Activated naive CD4-positive, alpha-beta T cell treated with anti-CD3 and anti-CD28 coated beads, Interleukin-2, amount 50 U/mL, for 16 hours (primary cell): Measurements from ENCODE around the gene ZNRD2.
A peak's percentile ranks its signal among the peaks of the same experiment; 100 is the strongest.

Source experiments
- DNase-seq: peaks from one replicate; pipeline ENCODE4 v3.0.0-alpha.2; 2020

ZNRD2 gene

DNA sequence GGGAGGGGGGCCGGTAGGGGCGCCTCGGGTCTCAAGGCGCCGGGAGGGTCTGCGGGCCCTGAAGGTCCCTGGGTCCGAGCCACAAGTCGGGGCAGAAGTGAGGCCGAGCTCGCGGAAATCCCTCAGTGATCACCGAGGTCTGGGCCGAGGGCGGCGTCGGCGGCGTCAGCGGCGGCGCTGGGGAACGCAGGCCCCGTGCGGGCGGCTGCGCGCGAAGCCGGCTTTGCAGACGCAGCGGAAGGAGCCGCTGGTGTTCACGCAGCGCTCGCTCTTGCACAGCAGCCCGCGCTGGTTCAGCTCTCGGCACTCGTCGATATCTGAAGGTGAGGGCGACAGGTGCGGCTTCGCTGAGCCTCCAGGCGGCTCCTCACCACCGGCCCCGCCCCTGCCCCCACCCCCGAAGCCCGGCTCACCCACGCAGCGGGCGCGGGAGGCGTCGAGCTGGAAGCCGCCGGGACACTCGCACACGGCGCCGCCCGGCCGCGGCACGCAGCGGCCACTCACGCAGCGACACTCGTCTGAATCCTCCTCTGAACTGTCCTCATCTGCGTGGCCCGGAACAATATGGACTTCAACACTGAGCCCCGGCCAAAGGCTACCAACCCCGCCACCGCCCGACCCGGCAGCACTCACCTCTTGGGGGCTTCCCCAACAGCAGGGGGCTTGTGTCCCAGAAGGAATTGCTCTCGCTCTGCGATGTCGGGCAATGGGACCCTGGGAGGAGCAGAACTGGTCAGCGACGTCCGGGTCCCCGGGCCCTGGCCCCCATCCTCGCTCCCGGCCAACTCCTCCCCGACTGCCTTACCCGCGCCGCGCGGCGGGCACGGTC, 31.1 kb upstream of the ZNRD2 start:
- no peak for DNase-seq

DNA sequence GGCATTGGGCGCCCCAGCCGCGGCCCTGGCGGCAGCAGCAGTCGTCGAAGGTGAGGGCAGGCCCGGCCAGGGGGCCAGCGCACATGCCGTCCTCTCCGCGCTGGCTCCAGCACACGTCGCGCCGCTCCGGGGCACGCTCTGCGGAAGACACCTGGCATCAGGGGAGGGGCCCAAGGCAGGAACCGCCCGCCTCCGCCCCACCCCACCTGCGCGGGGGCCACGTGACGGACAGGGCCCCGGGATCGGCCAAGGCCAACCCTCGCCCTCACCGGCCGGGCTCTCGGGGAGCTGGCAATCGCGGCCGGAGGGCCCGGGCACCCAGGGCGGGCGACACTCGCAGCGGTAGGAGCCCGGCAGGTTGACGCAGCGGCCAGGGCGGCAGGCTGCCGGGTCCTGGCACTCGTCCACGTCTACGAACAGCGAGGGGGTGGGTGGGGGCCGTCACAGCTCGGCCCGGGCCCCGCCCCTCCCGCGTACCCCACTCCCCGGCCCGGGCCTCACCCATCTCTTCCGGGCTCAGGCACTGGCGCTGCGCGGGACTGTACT, 30.5 kb upstream of the ZNRD2 start:
- DNase-seq, result no peak

DNA sequence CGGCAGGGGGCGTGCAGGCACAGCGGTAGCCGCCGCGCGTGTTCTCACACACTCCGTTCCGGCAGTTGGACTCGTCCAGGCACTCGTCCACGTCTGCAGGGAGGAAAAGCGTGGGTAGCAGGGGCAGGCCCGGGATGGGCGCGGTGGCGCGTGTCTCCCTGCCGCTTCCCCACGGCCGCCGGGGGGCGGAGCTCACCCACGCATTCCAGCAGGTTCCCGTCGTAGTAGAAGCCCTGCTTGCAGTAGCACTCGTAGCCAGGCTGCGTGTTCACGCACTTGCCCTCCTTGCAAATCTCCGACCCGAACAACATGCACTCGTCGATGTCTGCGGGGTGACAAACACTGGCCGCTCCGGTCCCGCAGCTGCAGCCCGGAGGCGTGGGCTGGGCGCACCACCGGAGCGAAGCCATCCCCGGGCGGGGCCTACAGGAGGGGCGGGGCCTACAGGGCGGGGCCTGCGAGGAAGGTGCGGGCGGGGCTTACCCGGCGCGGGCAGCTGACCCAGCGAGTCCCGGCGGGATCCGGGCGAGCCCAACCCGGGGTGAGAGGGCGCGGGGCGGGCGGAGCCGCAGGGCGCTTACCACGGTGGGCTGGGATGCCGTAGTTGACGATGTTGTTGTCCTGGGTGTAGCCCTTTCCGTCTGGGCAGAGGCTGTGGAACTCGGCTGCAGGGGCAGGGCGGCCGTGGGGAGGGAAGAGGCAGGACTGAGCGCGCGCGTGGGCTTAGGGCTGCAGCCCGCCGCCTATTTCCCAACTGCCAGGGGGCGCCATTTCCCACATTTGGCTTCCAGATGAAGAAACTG, 29.8 kb upstream of the ZNRD2 start:
- peak; percentile 89 for DNase-seq

GRCh38 chr11:65541093-65541982, 28.9 kb upstream of the ZNRD2 start:
- DNase-seq, result no peak

GRCh38 chr11:65542738-65543390, 27.4 kb upstream of the ZNRD2 start:
- no peak for DNase-seq

- no peak for DNase-seq
These were observed 24.4 kb upstream of the ZNRD2 start for GRCh38 chr11:65545853-65546216.

DNA sequence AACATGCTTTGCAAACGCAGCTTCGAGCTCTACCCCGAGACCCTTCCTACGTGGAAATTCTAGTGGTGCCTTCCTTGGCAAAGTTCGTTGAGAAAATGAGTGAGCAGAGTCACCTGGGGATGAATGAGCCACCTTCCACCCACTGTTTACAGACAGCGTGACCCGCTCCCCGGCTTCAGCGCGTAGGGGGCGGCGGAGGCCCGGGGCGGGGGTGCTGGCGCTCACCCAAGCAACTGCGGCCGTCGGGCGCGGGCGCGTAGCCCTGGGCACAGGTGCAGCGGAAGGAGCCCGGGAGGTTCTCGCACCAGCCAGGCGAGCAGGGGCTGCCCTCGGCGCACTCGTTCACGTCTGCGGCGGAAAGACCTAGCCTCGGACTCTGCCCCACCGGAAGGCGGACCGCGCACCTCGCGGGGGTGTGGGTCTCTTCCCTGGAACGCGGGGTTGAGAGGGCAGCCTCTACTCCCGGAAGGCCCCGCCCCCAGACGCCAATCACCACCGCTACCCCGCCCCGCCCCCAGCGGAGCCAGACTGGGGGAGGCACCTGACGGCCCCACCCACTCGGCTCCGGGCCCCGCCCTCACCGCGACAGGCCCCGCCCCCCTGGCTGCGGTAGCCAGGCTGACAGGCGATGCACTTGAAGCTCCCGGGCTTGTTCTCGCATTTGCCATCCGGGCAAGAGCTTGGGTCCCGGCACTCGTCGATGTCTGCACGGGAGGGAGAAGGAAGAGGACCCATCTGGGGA, 23.9 kb upstream of the ZNRD2 start:
- peak; percentile 96 for DNase-seq

GRCh38 chr11:65547446-65548125, 22.7 kb upstream of the ZNRD2 start:
- no peak for DNase-seq

DNA sequence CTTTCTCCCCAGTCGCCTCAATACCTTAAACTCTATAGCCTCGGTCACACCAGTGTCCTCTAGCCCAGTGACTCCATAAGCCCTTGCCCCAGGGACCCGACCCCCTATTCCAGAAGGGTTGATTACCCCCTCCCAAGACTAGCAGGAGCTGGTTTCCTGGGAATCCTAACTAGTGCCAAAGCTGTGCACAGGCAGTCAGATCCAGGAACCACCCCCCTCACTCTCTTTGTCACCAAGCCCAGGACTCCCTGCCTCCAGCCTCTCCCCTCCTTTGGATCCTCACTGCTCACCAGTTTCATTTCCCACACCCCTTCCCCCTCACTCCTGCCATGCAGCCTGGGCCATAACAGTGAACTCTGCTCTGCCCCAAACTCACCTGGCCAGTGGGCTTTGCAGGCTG, 21.9 kb upstream of the ZNRD2 start:
- DNase-seq, result no peak

DNA sequence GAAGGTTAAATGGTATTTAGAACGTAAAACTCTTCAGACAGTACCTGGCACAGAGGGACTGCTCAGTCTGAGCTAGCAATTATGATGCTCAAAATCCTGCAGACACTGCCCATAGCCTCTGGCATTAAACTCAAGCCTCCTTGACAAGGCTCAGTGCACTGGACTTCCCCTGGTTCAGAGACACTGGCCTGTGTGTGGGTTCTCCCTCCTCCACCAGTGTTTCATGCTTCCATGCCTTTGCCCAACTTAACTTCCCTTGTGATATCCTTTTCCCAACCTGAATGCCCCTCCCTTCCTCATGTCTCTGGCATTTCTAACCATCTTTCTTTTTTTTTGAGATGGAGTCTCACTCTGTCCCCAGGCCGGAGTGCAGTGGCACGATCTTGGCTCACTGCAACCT, 21.2 kb upstream of the ZNRD2 start:
- no peak for DNase-seq

DNA sequence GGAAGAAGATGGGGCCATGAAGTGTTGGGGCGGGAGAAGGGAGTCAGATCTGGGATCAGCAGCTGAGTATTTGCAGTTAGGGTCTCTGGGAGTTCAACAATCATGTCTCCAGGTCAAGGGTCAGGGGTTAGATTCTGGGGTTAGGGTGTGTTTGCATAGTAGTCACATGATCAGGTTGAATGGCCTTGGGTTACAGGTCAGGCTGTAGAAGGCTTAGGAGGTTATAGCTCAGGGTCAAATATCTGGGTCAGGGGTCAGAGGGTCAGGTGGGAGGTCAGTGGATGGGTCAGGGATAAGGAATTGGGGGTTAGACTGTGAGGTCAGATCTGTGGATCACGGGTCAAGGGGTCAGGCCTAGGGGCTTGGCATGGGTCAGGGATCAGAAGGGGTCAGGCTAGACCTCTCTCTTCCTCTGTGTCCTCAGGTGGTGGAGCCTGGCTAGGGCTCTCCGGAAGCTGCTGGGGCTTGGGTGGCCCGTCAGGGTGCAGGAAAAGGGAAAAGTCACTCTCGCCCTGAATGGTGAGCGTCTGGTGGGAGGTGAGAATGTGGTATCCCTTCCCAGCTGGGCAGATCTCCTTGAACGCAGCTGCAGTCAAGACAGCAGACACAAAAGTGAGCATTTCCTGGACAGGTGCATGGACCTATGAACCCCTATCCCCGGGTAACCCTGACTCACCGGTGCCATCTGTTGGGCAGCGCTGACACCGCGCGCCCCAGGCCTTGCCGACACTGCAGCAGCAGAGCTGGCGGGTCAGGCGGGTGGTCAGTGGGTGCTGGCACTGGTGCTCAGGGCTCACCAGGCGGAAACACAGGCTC, 18.5 kb upstream of the ZNRD2 start:
- peak; percentile 60 for DNase-seq

- DNase-seq, result no peak
These were observed 17.8 kb upstream of the ZNRD2 start for GRCh38 chr11:65552388-65552951.

DNA sequence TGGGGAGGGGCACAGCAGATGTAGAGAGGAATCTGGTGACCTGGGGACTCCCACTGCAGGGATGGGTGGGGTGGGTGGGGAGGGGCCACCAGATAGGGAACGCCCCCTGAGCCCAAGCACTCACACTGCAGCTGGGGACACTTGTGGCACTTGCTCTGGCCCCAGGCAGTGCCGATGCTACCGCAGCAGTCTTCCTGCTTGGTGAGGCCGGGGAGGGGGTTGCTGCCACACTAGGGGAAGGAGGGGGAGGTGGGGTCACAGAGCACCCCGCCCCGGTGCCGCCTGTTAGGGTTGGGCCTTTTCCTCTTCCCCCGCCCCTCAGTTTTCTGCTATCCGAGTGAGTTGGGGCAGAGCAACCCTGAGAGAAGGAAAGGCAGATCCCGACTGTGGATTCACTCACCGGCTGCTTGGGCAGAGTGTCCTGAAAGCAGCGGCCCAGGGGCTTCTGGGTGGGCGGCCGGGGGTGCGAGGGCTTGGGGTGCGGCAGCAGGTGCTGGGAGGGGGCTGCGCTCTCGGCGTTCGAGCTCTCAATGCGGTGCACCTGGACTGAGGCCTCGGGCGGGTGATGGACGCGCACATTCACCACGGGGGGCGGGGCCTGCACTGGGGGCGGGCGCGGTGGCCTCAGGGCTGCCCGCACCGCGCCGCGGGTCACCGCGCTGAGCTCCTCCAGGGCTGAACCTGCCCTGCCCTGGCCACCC, 16.8 kb upstream of the ZNRD2 start:
- peak; percentile 67 for DNase-seq

- DNase-seq, result no peak
These were observed 16.0 kb upstream of the ZNRD2 start for GRCh38 chr11:65554057-65554818.

DNA sequence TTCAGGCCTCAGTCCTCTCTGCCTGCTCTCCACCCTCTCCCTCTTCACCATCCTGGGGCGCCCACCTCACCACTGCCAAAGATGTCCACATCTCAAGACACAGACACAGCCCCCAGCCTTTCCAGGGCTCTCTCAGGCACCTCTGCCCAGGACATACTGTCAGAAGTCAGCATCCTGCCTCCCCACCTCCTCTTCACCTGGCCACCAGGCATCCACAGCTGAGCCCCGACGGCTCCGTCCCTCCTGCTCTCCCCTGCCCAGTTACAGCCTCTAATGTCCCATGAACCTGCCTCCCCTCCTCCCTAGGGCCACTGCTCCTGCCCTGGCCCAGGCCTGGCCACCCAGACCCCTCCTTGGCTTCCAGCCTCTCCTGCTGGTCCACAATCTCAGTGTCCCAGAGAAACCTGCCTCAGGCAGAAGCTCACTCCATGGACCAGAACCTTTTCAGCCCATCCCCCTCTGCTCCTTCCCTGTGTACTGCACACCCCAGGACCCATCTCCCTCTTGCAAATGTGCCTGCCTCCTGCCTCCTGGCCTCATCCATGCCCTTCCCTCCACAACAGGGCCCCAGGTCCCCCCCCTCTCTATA, 15.3 kb upstream of the ZNRD2 start:
- DNase-seq, result no peak

DNA sequence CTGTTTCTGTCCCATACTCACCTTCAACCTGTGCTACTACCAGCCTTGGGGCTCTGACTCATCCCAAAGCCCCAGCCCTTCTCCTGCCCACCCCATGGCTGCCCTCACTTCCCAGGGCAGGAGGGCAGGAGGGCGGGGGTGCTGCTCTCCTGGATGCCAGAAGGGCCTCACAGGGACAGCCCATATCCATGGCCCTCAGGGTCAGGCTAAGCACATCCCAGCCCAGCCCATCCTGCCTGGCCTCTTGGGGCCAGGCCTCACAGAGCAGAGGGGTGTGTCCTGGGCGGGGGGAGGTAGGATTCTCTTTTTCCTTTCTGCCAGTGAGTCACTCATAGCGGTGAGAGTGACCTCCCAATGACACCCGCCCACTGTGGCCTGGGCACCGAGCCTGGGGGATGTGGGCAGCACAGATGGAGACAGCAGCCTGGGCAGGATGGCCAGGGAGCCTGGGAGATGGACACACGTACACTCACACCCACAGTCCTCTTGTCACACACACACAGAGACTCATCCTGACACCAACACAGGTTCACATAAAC, 14.5 kb upstream of the ZNRD2 start:
- no peak for DNase-seq

DNA sequence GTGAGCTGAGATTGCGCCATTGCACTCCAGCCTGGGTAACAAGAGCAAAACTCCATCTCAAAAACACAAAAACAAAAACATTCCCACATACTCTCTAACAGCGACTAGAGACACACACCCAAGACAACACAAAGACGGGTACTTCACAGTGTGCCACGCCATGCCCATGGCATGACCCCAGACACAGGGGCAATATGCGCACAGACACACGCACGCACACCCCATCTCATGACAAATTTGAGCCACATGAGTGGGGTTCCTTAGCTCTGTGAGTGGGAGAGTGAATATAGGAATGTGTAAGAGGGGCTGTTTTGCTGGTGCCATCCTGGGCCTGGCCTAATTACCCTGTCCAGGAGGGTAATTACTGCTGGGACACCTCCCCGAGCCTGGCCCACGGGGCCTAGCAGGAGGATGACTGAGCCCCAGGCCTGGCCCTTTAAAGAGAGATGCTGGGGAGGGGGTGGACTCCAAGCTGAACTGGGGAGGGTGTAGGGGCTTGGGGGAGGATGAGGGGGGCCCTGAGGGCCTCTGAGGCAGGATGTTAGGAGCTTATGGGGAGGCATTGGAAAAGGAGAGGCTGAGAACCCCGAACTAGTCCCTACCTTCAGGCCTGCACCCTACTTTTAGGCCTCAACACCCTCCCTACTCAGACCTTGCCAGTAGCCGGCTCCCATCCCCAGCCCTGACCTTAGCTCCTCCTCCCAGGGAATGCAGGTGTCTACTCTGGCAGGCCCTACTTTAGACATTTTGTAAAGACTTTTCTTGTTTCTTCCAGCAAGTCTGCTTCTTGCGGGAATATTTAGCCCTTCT, 13.6 kb upstream of the ZNRD2 start:
- no peak for DNase-seq
